GM23338 (cell line): ENCODE data around the gene ANKRD27. TPM values are rescaled to one million over a fixed set of nuclear protein-coding genes. Genes with fewer than 3 reads are reported as not detected.

Source experiments
- ATAC-seq: fragments of 200-7000 bp; cut with Tn5 transposase; 3 replicates; pipeline ENCODE4 v1.9.1; 2020
- DNase-seq: peaks from one replicate; pipeline ENCODE4 v3.0.0-alpha.2; 2015; ENCODE audit warnings: low spot score
- H2AFZ ChIP-seq: fragments of 200-600 bp; sonication (generic); 2 replicates; pipeline ENCODE4 v1.8.0; 2016; ENCODE audit warnings: antibody characterized with exemption, mild to moderate bottlenecking, moderate library complexity
- H3F3A ChIP-seq: fragments of 200-600 bp; sonication (generic); replicated peaks from 2 replicates; pipeline ENCODE4 v1.8.0; 2017; ENCODE audit warnings: antibody characterized with exemption, mixed run types, low read depth
- H3K27ac ChIP-seq: fragments of 200-600 bp; sonication (generic); 2 replicates; pipeline ENCODE4 v1.6.1; 2016; ENCODE audit warnings: low read depth
- H3K27me3 ChIP-seq: fragments of 200-600 bp; sonication (generic); 2 replicates; pipeline ENCODE4 v1.8.0; 2016; ENCODE audit warnings: mild to moderate bottlenecking, mixed run types, moderate library complexity; ENCODE audit not compliant: insufficient read depth
- H3K36me3 ChIP-seq: fragments of 200-600 bp; sonication (generic); 2 replicates; pipeline ENCODE4 v1.8.0; 2016; ENCODE audit warnings: mild to moderate bottlenecking; ENCODE audit not compliant: insufficient read depth
- H3K4me1 ChIP-seq: fragments of 200-600 bp; sonication (generic); 2 replicates; pipeline ENCODE4 v1.8.0; 2016; ENCODE audit warnings: mild to moderate bottlenecking, moderate library complexity; ENCODE audit not compliant: insufficient read depth
- H3K4me2 ChIP-seq: fragments of 200-600 bp; sonication (generic); 2 replicates; pipeline ENCODE4 v1.7.1; 2017; ENCODE audit warnings: mixed run types
- H3K4me3 ChIP-seq: fragments of 200-600 bp; sonication (generic); 2 replicates; pipeline ENCODE4 v1.6.1; 2016; ENCODE audit warnings: mixed run types
- H3K79me2 ChIP-seq: fragments of 200-600 bp; sonication (generic); replicated peaks from 2 replicates; pipeline ENCODE4 v1.8.0; 2017; ENCODE audit warnings: mild to moderate bottlenecking; ENCODE audit not compliant: insufficient read depth
- H3K9me2 ChIP-seq: fragments of 200-600 bp; sonication (generic); 2 replicates; pipeline ENCODE4 v1.8.0; 2017; ENCODE audit not compliant: insufficient read depth
- H4K20me1 ChIP-seq: fragments of 200-600 bp; sonication (generic); replicated peaks from 2 replicates; pipeline ENCODE4 v1.8.0; 2017; ENCODE audit warnings: mild to moderate bottlenecking; ENCODE audit not compliant: insufficient read depth
- H3K27ac Mint-ChIP-seq: 2 replicates; pipeline ENCODE4 v1.8.0; 2020; ENCODE audit warnings: inconsistent platforms, mild to moderate bottlenecking, moderate library complexity, mixed read lengths
- H3K27me3 Mint-ChIP-seq: 3 replicates; pipeline ENCODE4 v1.8.0; 2022; ENCODE audit warnings: low read depth, mild to moderate bottlenecking, moderate library complexity, mixed read lengths, inconsistent platforms; ENCODE audit not compliant: insufficient read depth, poor library complexity
- H3K36me3 Mint-ChIP-seq: 3 replicates; pipeline ENCODE4 v1.8.0; 2021; ENCODE audit warnings: low read depth, mild to moderate bottlenecking, inconsistent platforms, moderate library complexity, mixed read lengths
- H3K4me1 Mint-ChIP-seq: 3 replicates; pipeline ENCODE4 v1.8.0; 2020; ENCODE audit warnings: mild to moderate bottlenecking, inconsistent platforms, mixed read lengths
- H3K4me3 Mint-ChIP-seq: 3 replicates; pipeline ENCODE4 v1.8.0; 2021; ENCODE audit warnings: moderate library complexity, mild to moderate bottlenecking, inconsistent platforms, mixed read lengths
- H3K9me3 Mint-ChIP-seq: 3 replicates; pipeline ENCODE4 v1.8.0; 2020; ENCODE audit warnings: moderate library complexity, mild to moderate bottlenecking, inconsistent platforms, mixed read lengths
- EZH2 ChIP-seq: fragments of 200-600 bp; sonication (generic); IDR thresholded peaks from one replicate; pipeline ENCODE4 v1.8.0; 2017; ENCODE audit warnings: antibody characterized with exemption, mild to moderate bottlenecking, low read depth; ENCODE audit not compliant: unreplicated experiment
- EZH2phosphoT487 ChIP-seq: fragments of 200-600 bp; sonication (generic); IDR thresholded peaks from one replicate; pipeline ENCODE4 v1.8.1; 2018; ENCODE audit warnings: antibody characterized with exemption; ENCODE audit not compliant: unreplicated experiment
- JUNB ChIP-seq: IDR thresholded peaks from one replicate; pipeline ENCODE4 v1.6.1; 2016; ENCODE audit warnings: antibody characterized with exemption; ENCODE audit not compliant: unreplicated experiment
- NANOG ChIP-seq: IDR thresholded peaks from 2 replicates; pipeline ENCODE4 v1.6.1; 2016; ENCODE audit warnings: antibody characterized with exemption, borderline replicate concordance
- POLR2AphosphoS5 ChIP-seq: IDR thresholded peaks from 2 replicates; pipeline ENCODE4 v1.6.1; 2016; ENCODE audit warnings: antibody characterized with exemption, low read depth
- STAT1 ChIP-seq: IDR thresholded peaks from one replicate; pipeline ENCODE4 v1.6.1; 2016; ENCODE audit warnings: antibody characterized with exemption; ENCODE audit not compliant: unreplicated experiment
- ZNF114 ChIP-seq: fragments of 250-450 bp; sonication (Bioruptor Pico); IDR thresholded peaks from 2 replicates; pipeline ENCODE4 v1.5.0; 2020; ENCODE audit warnings: mild to moderate bottlenecking, moderate library complexity
- ZNF331 ChIP-seq: fragments of 250-450 bp; sonication (Bioruptor Pico); IDR thresholded peaks from 2 replicates; pipeline ENCODE4 v1.5.0; 2020; ENCODE audit warnings: low read depth, mild to moderate bottlenecking, moderate library complexity
- polyA plus RNA-seq: library from polyadenylated mRNA; unstranded; fragments of >200 nt; fragmentation: Nextera tagmentation; extraction: Ambion mirVana; gene quantifications from 2 replicates; pipeline ENCODE4 v1.2.1, GENCODE V29; 2016
- total RNA-seq: library from RNA; depleted of rRNA; stranded (reverse); fragments of >200 nt; shearing (Covaris generic); gene quantifications from 2 replicates; pipeline ENCODE4 v1.2.3, GENCODE V29; 2014
- TF ChIP-seq, protein P1 (sequence below), 2 experiments: fragments of 200-600 bp in 1 of 2; sonication (generic) in 1 of 2; conservative IDR thresholded peaks; 2 replicates each; pipeline versions ENCODE4 v1.5.1 to v1.6.1; 2016 to 2017; ENCODE audit warnings: antibody characterized with exemption in 2 of 2, low read depth in 2 of 2, mild to moderate bottlenecking in 2 of 2, moderate library complexity in 1 of 2
- TF ChIP-seq, protein P2 (sequence below): IDR thresholded peaks from one replicate; pipeline ENCODE4 v1.6.1; 2018; ENCODE audit warnings: antibody characterized with exemption; ENCODE audit not compliant: unreplicated experiment
- TF ChIP-seq, protein P3 (sequence below): fragments of 250-450 bp; sonication (Bioruptor Pico); IDR thresholded peaks from 2 replicates; pipeline ENCODE4 v1.5.0; 2020; ENCODE audit warnings: mild to moderate bottlenecking, moderate library complexity
- TF ChIP-seq, protein P4 (sequence below): IDR thresholded peaks from 2 replicates; pipeline ENCODE4 v1.6.1; 2016; ENCODE audit warnings: antibody characterized with exemption

ANKRD27 gene
- total and polyA plus RNA-seq, 2 experiments from 2014 or later = 16.7 to 48.7 TPM

DNA sequence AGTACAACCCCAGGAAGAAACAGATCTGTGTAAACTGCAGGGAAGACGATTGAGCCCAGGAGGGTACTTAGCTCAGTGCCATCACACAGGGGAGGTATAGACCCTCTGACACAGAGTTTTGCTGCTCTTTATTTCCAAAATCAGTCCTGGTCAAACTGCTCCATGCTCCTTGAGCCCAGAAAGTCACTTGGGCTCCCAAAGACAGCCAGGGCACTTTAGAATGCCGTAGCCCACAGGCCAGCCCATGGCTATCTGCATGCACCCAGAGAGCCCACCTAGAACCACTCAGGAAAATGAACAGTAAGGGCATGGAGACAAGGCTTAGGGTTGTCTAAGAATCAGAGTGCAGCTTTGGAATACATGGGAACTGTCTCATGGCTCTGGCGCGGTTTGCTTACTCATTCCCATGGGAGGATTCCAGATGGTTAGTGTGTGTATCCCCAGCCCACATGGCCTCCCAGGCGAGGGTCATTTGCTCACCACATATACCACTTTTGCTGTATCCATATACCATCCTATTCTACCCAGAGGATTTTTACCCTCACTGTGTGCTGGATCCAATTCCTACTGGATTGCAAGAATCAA, 108.6 kb downstream of the ANKRD27 start:
- Histone ChIP-seq H3K27ac (no peak overlapping the region), H3K4me3 (no peak overlapping the region), H4K20me1 (no peaks in the 10 kb centered on the region), H3K4me2 (no peak overlapping the region), H3K4me1 (no peaks in the 10 kb centered on the region), H3K27me3 (no peaks in the 10 kb centered on the region), H2AFZ (peak overlapping the region; percentile 47; the same call in 1 of the 2 replicates), H3F3A (no peaks in the 10 kb centered on the region), H3K79me2 (no peaks in the 10 kb centered on the region), H3K36me3 (no peaks in the 10 kb centered on the region), H3K9me2 (no peaks in the 10 kb centered on the region)
- Mint-ChIP-seq H3K36me3 (no peaks in the 10 kb centered on the region), H3K4me1 (no peaks in the 10 kb centered on the region; the same call in 2 of the 3 replicates), H3K9me3 (no peaks in the 10 kb centered on the region), H3K4me3 (no peak overlapping the region), H3K27me3 (peaks cover 2% of the 10 kb centered on the region), H3K27ac (no peak overlapping the region)
- no peak for DNase-seq
- TF ChIP-seq ZNF114 (CRISPR knock-in tag) (no peak), EZH2 (no peak), POLR2AphosphoS5 (no peak), NANOG (no peak), EZH2phosphoT487 (no peak), STAT1 (no peak), JUNB (no peak), ZNF331 (no peak)
- TF ChIP-seq, protein P1, sequence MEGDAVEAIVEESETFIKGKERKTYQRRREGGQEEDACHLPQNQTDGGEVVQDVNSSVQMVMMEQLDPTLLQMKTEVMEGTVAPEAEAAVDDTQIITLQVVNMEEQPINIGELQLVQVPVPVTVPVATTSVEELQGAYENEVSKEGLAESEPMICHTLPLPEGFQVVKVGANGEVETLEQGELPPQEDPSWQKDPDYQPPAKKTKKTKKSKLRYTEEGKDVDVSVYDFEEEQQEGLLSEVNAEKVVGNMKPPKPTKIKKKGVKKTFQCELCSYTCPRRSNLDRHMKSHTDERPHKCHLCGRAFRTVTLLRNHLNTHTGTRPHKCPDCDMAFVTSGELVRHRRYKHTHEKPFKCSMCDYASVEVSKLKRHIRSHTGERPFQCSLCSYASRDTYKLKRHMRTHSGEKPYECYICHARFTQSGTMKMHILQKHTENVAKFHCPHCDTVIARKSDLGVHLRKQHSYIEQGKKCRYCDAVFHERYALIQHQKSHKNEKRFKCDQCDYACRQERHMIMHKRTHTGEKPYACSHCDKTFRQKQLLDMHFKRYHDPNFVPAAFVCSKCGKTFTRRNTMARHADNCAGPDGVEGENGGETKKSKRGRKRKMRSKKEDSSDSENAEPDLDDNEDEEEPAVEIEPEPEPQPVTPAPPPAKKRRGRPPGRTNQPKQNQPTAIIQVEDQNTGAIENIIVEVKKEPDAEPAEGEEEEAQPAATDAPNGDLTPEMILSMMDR (conservative IDR thresholded peaks at IDR 0.05; ENCODE audit: low read depth in 2 of 2) = no peak
- TF ChIP-seq, protein P2, sequence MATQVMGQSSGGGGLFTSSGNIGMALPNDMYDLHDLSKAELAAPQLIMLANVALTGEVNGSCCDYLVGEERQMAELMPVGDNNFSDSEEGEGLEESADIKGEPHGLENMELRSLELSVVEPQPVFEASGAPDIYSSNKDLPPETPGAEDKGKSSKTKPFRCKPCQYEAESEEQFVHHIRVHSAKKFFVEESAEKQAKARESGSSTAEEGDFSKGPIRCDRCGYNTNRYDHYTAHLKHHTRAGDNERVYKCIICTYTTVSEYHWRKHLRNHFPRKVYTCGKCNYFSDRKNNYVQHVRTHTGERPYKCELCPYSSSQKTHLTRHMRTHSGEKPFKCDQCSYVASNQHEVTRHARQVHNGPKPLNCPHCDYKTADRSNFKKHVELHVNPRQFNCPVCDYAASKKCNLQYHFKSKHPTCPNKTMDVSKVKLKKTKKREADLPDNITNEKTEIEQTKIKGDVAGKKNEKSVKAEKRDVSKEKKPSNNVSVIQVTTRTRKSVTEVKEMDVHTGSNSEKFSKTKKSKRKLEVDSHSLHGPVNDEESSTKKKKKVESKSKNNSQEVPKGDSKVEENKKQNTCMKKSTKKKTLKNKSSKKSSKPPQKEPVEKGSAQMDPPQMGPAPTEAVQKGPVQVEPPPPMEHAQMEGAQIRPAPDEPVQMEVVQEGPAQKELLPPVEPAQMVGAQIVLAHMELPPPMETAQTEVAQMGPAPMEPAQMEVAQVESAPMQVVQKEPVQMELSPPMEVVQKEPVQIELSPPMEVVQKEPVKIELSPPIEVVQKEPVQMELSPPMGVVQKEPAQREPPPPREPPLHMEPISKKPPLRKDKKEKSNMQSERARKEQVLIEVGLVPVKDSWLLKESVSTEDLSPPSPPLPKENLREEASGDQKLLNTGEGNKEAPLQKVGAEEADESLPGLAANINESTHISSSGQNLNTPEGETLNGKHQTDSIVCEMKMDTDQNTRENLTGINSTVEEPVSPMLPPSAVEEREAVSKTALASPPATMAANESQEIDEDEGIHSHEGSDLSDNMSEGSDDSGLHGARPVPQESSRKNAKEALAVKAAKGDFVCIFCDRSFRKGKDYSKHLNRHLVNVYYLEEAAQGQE = no peak
- TF ChIP-seq, protein P3, sequence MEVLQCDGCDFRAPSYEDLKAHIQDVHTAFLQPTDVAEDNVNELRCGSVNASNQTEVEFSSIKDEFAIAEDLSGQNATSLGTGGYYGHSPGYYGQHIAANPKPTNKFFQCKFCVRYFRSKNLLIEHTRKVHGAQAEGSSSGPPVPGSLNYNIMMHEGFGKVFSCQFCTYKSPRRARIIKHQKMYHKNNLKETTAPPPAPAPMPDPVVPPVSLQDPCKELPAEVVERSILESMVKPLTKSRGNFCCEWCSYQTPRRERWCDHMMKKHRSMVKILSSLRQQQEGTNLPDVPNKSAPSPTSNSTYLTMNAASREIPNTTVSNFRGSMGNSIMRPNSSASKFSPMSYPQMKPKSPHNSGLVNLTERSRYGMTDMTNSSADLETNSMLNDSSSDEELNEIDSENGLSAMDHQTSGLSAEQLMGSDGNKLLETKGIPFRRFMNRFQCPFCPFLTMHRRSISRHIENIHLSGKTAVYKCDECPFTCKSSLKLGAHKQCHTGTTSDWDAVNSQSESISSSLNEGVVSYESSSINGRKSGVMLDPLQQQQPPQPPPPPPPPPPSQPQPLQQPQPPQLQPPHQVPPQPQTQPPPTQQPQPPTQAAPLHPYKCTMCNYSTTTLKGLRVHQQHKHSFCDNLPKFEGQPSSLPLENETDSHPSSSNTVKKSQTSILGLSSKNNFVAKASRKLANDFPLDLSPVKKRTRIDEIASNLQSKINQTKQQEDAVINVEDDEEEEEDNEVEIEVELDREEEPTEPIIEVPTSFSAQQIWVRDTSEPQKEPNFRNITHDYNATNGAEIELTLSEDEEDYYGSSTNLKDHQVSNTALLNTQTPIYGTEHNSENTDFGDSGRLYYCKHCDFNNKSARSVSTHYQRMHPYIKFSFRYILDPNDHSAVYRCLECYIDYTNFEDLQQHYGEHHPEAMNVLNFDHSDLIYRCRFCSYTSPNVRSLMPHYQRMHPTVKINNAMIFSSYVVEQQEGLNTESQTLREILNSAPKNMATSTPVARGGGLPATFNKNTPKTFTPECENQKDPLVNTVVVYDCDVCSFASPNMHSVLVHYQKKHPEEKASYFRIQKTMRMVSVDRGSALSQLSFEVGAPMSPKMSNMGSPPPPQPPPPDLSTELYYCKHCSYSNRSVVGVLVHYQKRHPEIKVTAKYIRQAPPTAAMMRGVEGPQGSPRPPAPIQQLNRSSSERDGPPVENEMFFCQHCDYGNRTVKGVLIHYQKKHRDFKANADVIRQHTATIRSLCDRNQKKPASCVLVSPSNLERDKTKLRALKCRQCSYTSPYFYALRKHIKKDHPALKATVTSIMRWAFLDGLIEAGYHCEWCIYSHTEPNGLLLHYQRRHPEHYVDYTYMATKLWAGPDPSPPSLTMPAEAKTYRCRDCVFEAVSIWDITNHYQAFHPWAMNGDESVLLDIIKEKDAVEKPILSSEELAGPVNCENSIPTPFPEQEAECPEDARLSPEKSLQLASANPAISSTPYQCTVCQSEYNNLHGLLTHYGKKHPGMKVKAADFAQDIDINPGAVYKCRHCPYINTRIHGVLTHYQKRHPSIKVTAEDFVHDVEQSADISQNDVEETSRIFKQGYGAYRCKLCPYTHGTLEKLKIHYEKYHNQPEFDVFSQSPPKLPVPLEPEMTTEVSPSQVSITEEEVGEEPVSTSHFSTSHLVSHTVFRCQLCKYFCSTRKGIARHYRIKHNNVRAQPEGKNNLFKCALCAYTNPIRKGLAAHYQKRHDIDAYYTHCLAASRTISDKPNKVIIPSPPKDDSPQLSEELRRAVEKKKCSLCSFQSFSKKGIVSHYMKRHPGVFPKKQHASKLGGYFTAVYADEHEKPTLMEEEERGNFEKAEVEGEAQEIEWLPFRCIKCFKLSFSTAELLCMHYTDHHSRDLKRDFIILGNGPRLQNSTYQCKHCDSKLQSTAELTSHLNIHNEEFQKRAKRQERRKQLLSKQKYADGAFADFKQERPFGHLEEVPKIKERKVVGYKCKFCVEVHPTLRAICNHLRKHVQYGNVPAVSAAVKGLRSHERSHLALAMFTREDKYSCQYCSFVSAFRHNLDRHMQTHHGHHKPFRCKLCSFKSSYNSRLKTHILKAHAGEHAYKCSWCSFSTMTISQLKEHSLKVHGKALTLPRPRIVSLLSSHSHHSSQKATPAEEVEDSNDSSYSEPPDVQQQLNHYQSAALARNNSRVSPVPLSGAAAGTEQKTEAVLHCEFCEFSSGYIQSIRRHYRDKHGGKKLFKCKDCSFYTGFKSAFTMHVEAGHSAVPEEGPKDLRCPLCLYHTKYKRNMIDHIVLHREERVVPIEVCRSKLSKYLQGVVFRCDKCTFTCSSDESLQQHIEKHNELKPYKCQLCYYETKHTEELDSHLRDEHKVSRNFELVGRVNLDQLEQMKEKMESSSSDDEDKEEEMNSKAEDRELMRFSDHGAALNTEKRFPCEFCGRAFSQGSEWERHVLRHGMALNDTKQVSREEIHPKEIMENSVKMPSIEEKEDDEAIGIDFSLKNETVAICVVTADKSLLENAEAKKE = no peak
- TF ChIP-seq, protein P4, sequence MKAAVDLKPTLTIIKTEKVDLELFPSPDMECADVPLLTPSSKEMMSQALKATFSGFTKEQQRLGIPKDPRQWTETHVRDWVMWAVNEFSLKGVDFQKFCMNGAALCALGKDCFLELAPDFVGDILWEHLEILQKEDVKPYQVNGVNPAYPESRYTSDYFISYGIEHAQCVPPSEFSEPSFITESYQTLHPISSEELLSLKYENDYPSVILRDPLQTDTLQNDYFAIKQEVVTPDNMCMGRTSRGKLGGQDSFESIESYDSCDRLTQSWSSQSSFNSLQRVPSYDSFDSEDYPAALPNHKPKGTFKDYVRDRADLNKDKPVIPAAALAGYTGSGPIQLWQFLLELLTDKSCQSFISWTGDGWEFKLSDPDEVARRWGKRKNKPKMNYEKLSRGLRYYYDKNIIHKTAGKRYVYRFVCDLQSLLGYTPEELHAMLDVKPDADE = no peak
- ATAC-seq = no peak
